ENCODE results near the gene EML6. TPM values are rescaled to one million over a fixed set of nuclear protein-coding genes. Genes with fewer than 3 reads are reported as not detected.

Gene EML6
- polyA plus RNA-seq, 1 donor (not counting 4 experiments of a cell fraction or from before 2014, with no cell fraction given): 0.96 TPM

GRCh38 chr2:54723996-54724559, 616 bp downstream of the EML6 start:
- Histone ChIP-seq H3K36me3 (ENCODE audit: control insufficient read depth in 2 of 2, extremely low read depth in 1 of 2, insufficient read depth in 2 of 2, low read length in 2 of 2) (no peaks in the 10 kb centered on the region), H3K79me2 (ENCODE audit: control insufficient read depth, insufficient read depth, low read length) (no peaks in the 10 kb centered on the region), H3K9ac (ENCODE audit: control insufficient read depth, extremely low read depth, insufficient read depth, low read length) (peak overlapping the region; percentile 70), H3K9me3 (ENCODE audit: control insufficient read depth, low read depth, low read length) (no peaks in the 10 kb centered on the region), H3K4me1 (ENCODE audit: control insufficient read depth, extremely low read depth, insufficient read depth, low read length) (peaks cover 24% of the 10 kb centered on the region), H3K27me3 (ENCODE audit: control insufficient read depth, extremely low read depth, insufficient read depth, low read length) (peaks cover 16% of the 10 kb centered on the region), H3K4me2 (ENCODE audit: control insufficient read depth, extremely low read depth, insufficient read depth, low read depth, low read length) (peak overlapping the region; percentile 98), H2AFZ (ENCODE audit: control insufficient read depth, low read length) (peak overlapping the region; percentile 88), H4K20me1 (ENCODE audit: control insufficient read depth, extremely low read depth, insufficient read depth, low read length) (no peaks in the 10 kb centered on the region), H3K9me1 (ENCODE audit: control insufficient read depth, extremely low read depth, insufficient read depth, low read length) (no peaks in the 10 kb centered on the region), H3K27ac (ENCODE audit: control insufficient read depth, insufficient read depth, low read length) (peak overlapping the region; percentile 30), H3K4me3 (ENCODE audit: control insufficient read depth in 2 of 3, extremely low read depth in 1 of 3, insufficient read depth in 2 of 3, low read depth in 1 of 3, low read length in 3 of 3) (peak overlapping the region; percentile 79 to 80 (median 79))
- dilution Hi-C loops (cut with MboI; ENCODE audit: extremely low pct_ligation_motif_present, low sequenced_read_pairs): no loop called here
- TF ChIP-seq CTCF (optimal IDR thresholded peaks at IDR 0.05 in 1 of 3, IDR thresholded peaks at IDR 0.05 in 1 of 3, conservative IDR thresholded peaks at IDR 0.05 in 1 of 3; ENCODE audit: extremely low read depth in 1 of 3, insufficient read depth in 2 of 3, low read length in 3 of 3) (no peak), EZH2 (IDR thresholded peaks at IDR 0.05; ENCODE audit: low read length) (no peak)
- FAIRE-seq (no peak), DNase-seq (ENCODE audit: low read depth, low spot score) (no peak)

DNA sequence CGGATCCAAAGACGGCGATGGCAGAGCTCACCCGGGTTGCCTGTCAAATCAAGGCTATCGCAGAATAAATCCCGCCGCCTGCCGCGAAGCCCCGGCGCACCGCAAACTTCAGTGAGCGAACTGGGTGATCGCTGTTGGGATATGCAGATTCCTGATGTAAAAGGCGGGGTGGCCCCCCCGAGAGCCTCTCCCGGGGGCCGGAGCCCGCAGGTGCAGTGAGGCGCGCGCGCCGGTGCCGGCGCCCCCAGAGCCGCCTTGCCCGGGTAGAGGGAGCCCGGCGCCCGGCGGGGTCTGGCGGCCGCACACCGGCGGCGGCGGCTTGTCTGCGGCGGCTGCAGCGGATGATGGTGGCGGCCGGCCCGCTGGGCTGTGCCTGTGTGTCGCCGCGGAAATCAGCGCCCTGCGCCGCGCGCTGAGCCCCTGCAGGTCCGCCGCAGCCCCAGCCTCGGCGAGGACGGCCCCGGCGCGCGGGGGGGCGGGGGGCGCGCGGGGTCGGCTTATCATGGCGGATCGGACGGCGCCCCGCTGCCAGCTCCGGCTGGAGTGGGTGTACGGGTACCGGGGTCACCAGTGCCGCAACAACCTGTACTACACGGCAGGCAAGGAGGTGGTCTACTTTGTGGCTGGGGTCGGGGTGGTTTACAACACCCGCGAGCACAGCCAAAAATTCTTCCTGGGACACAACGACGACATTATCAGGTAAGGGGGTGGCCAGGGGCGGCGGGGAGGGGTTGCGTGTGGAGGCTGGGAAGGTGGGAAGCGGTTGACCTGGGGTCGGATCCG, 1.3 kb downstream of the EML6 start:
- Histone ChIP-seq H3K27me3 (ENCODE audit: control insufficient read depth, extremely low read depth, insufficient read depth, low read length) (peaks cover 16% of the 10 kb centered on the region), H3K9me1 (ENCODE audit: control insufficient read depth, extremely low read depth, insufficient read depth, low read length) (no peaks in the 10 kb centered on the region), H3K9me3 (ENCODE audit: control insufficient read depth, low read depth, low read length) (no peaks in the 10 kb centered on the region), H3K9ac (ENCODE audit: control insufficient read depth, extremely low read depth, insufficient read depth, low read length) (peak overlapping the region; percentile 70), H4K20me1 (ENCODE audit: control insufficient read depth, extremely low read depth, insufficient read depth, low read length) (no peaks in the 10 kb centered on the region), H3K27ac (ENCODE audit: control insufficient read depth, insufficient read depth, low read length) (no peak overlapping the region), H3K4me3 (ENCODE audit: control insufficient read depth in 2 of 3, extremely low read depth in 1 of 3, insufficient read depth in 2 of 3, low read depth in 1 of 3, low read length in 3 of 3) (peak overlapping the region; percentile 79 to 80 (median 79)), H3K79me2 (ENCODE audit: control insufficient read depth, insufficient read depth, low read length) (no peaks in the 10 kb centered on the region), H3K36me3 (ENCODE audit: control insufficient read depth in 2 of 2, extremely low read depth in 1 of 2, insufficient read depth in 2 of 2, low read length in 2 of 2) (no peaks in the 10 kb centered on the region), H3K4me2 (ENCODE audit: control insufficient read depth, extremely low read depth, insufficient read depth, low read depth, low read length) (peak overlapping the region; percentile 98), H2AFZ (ENCODE audit: control insufficient read depth, low read length) (no peak overlapping the region), H3K4me1 (ENCODE audit: control insufficient read depth, extremely low read depth, insufficient read depth, low read length) (peaks cover 27% of the 10 kb centered on the region)
- FAIRE-seq (no peak), DNase-seq (ENCODE audit: low read depth, low spot score) (no peak)
- no peak for TF ChIP-seq CTCF (optimal IDR thresholded peaks at IDR 0.05 in 1 of 3, IDR thresholded peaks at IDR 0.05 in 1 of 3, conservative IDR thresholded peaks at IDR 0.05 in 1 of 3; ENCODE audit: extremely low read depth in 1 of 3, insufficient read depth in 2 of 3, low read length in 3 of 3)
- peak; percentile 71 for TF ChIP-seq EZH2 (IDR thresholded peaks at IDR 0.05; ENCODE audit: low read length)
- dilution Hi-C loops (cut with MboI; ENCODE audit: extremely low pct_ligation_motif_present, low sequenced_read_pairs): no loop called here

Measured in keratinocyte (primary cell).